Uterus (tissue), 4 donors: ENCODE data around the gene IRGC. TPM values are rescaled to one million over a fixed set of nuclear protein-coding genes. Genes with fewer than 3 reads are reported as not detected.
A peak's percentile ranks its signal among the peaks of the same experiment; 100 is the strongest.
"Not testable (repeated sequence)": the region's sequence is repeated elsewhere in the genome, so short reads cannot be mapped to it uniquely, and the experiment has no call there.

ENCODE experiments used
- DNase-seq, 2 donors: peaks; one replicate each; pipeline ENCODE4 v3.0.0-alpha.2; 2019 to 2020
- H3K27ac ChIP-seq, 2 donors: fragments of 200-600 bp; sonication (generic); 1 replicate in 1 of 2; 2 replicates in 1 of 2; pipeline ENCODE4 v1.5.1; 2016 to 2018
- H3K27me3 ChIP-seq, 2 donors: fragments of 200-600 bp; sonication (generic); one replicate each; pipeline ENCODE4 v1.5.1; 2018 to 2019; ENCODE audit warnings: control low read depth in 1 of 2
- H3K36me3 ChIP-seq, 2 donors: fragments of 200-600 bp; sonication (generic); one replicate each; pipeline ENCODE4 v1.5.1; 2019; ENCODE audit warnings: control low read depth in 1 of 2
- H3K4me1 ChIP-seq, 2 donors: fragments of 200-600 bp; sonication (generic); one replicate each; pipeline ENCODE4 v1.5.1; 2018 to 2019; ENCODE audit warnings: control low read depth in 1 of 2
- H3K4me3 ChIP-seq, 2 donors: fragments of 200-600 bp; sonication (generic); 1 replicate in 1 of 2; 2 replicates in 1 of 2; pipeline ENCODE4 v1.5.1; 2018 to 2019; ENCODE audit warnings: mild to moderate bottlenecking in 1 of 2
- H3K9me3 ChIP-seq, 2 donors: fragments of 200-600 bp; sonication (generic); one replicate each; pipeline ENCODE4 v1.5.1; 2019; ENCODE audit warnings: control low read depth in 1 of 2
- POLR2A ChIP-seq, 2 donors: fragments of 450-650 bp; IDR thresholded peaks; one replicate each; pipeline ENCODE4 v1.6.1; 2016; ENCODE audit warnings: antibody characterized with exemption in 2 of 2, mild to moderate bottlenecking in 1 of 2, moderate library complexity in 1 of 2
- intact Hi-C: fragments of 100-400 bp; cut with DNase I; formaldehyde crosslinking; loops from one replicate; pipeline ENCODE4 v1.15.1; 2023; ENCODE audit warnings: low total_unique reads
- total RNA-seq, 4 donors: library from RNA; depleted of rRNA in 3 of 4; stranded (reverse); fragments of >200 nt in 3 of 4; gene quantifications; one replicate each; pipeline versions ENCODE4 v1.1.0 to v1.2.4, GENCODE V29; 2014 to 2023
- TF ChIP-seq, protein P1 (sequence below), 4 experiments: fragments of 200-600 bp in 2 of 4; fragments of 450-650 bp in 2 of 4; sonication (generic) in 2 of 4; IDR thresholded peaks; one replicate each; pipeline ENCODE4 v1.5.1; 2016 to 2019; ENCODE audit warnings: antibody characterized with exemption in 4 of 4, mild to moderate bottlenecking in 2 of 4, moderate library complexity in 1 of 4
- donor health status: DM: yes; HTN: yes; CAD: no.

IRGC gene
- total RNA-seq, 4 donors from 2014 or later = not detected

GRCh38 chr19:43755256-43755801 is 39.5 kb downstream of the IRGC start:
- intact Hi-C loops = no loop called here
- H3K36me3 ChIP-seq = no peaks in the 10 kb centered on the region
- peak overlapping the region; percentile 71 to 72 for H3K4me3 ChIP-seq
- H3K4me1 ChIP-seq = no peaks in the 10 kb centered on the region
- H3K27ac ChIP-seq = peak overlapping the region; percentile 97 to 99
- peak; percentile 80 to 85 for DNase-seq
- no peaks in the 10 kb centered on the region for H3K9me3 ChIP-seq
- TF ChIP-seq, protein P1, sequence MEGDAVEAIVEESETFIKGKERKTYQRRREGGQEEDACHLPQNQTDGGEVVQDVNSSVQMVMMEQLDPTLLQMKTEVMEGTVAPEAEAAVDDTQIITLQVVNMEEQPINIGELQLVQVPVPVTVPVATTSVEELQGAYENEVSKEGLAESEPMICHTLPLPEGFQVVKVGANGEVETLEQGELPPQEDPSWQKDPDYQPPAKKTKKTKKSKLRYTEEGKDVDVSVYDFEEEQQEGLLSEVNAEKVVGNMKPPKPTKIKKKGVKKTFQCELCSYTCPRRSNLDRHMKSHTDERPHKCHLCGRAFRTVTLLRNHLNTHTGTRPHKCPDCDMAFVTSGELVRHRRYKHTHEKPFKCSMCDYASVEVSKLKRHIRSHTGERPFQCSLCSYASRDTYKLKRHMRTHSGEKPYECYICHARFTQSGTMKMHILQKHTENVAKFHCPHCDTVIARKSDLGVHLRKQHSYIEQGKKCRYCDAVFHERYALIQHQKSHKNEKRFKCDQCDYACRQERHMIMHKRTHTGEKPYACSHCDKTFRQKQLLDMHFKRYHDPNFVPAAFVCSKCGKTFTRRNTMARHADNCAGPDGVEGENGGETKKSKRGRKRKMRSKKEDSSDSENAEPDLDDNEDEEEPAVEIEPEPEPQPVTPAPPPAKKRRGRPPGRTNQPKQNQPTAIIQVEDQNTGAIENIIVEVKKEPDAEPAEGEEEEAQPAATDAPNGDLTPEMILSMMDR (IDR thresholded peaks at IDR 0.05) = peak in 1 of 4 experiments; percentile 0
- TF ChIP-seq POLR2A (IDR thresholded peaks at IDR 0.05) = no peak
- H3K27me3 ChIP-seq = no peaks in the 10 kb centered on the region

- H3K27ac ChIP-seq = no peak overlapping the region
- no peak for TF ChIP-seq POLR2A (IDR thresholded peaks at IDR 0.05)
Observed at GRCh38 chr19:43759515-43759914, 43.6 kb downstream of the IRGC start.

GRCh38 chr19:43760941-43761340 is 45.1 kb downstream of the IRGC start:
- Histone ChIP-seq H3K4me3 (no peak overlapping the region), H3K36me3 (no peaks in the 10 kb centered on the region), H3K4me1 (no peaks in the 10 kb centered on the region), H3K9me3 (no peaks in the 10 kb centered on the region), H3K27ac (no peak overlapping the region), H3K27me3 (no peaks in the 10 kb centered on the region)
- intact Hi-C loops = no loop called here
- no peak for DNase-seq
- TF ChIP-seq POLR2A (IDR thresholded peaks at IDR 0.05) = no peak
- TF ChIP-seq, protein P1 (IDR thresholded peaks at IDR 0.05) = no peak

More at GRCh38 chr19:43759515-43759914, 43.6 kb downstream of the IRGC start:
- Histone ChIP-seq H3K9me3 (no peaks in the 10 kb centered on the region), H3K27me3 (no peaks in the 10 kb centered on the region), H3K4me3 (no peak overlapping the region), H3K36me3 (no peaks in the 10 kb centered on the region), H3K4me1 (no peaks in the 10 kb centered on the region)
- intact Hi-C loops = no loop called here
- DNase-seq = no peak

GRCh38 chr19:43762814-43763213 is 46.9 kb downstream of the IRGC start:
- DNase-seq = no peak
- TF ChIP-seq, protein P1 (IDR thresholded peaks at IDR 0.05) = no peak
- no peak for TF ChIP-seq POLR2A (IDR thresholded peaks at IDR 0.05)
- Histone ChIP-seq H3K4me3 (no peak overlapping the region), H3K4me1 (no peaks in the 10 kb centered on the region), H3K9me3 (no peaks in the 10 kb centered on the region), H3K27ac (no peak overlapping the region), H3K36me3 (no peaks in the 10 kb centered on the region), H3K27me3 (no peaks in the 10 kb centered on the region)
- intact Hi-C loops = no loop called here

DNA sequence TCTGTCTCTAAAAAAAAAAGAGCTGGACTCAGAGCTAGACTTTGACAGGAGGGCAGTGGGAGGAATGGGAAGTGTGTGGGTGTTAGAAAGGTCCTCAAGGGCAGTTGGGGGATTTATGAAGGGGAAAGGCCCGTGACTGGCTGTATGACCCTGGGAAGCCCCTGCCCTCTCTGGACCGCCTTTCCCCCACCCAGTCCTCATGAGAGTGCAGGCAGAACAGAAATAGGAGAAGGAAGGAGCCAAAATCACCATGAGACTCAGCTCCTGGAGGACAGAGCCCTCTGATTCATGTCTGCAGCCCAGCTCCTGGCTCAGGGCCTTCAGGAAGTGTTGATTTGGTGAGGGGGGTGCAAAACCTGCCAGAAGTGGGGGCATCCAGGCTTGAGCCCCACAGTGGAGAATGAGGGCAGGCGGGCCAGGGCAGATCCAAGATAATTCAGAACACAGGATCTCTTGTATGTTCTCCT is 47.6 kb downstream of the IRGC start:
- Histone ChIP-seq H3K36me3 (no peaks in the 10 kb centered on the region), H3K4me3 (no peak overlapping the region), H3K9me3 (no peaks in the 10 kb centered on the region), H3K27ac (no peak overlapping the region), H3K27me3 (no peaks in the 10 kb centered on the region), H3K4me1 (no peaks in the 10 kb centered on the region)
- DNase-seq = no peak
- intact Hi-C loops = no loop called here
- TF ChIP-seq POLR2A (IDR thresholded peaks at IDR 0.05) = no peak
- TF ChIP-seq, protein P1 (IDR thresholded peaks at IDR 0.05) = no peak

DNA sequence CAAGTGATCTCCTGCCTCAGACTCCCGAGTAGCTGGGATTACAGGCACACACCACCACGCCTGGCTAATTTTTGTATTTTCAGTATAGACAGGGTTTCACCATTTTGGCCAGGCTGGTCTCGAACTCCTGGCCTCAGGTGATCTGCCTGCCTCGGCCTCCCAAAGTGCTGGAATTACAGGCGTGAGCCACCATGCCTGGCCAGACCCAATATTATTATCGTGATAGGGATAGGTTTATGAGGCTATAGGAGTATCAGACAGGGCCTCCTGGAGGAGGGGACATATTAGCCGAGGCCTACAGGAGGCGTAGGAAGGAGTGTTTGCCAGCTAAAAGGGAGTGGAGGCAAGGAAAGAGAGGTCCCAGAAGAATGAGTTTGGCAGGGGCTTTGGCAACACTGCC is 48.8 kb downstream of the IRGC start:
- intact Hi-C loops, H3K4me1 ChIP-seq, DNase-seq, H3K27me3 ChIP-seq, H3K9me3 ChIP-seq, H3K36me3 ChIP-seq, H3K4me3 ChIP-seq: not testable (repeated sequence)
- peak overlapping the region in 1 of 2 donors; percentile 53 for H3K27ac ChIP-seq
